Measurements from ENCODE around the gene ACCS.

ACCS gene

GRCh38 chr11:44130751-44131150, 64.7 kb downstream of the ACCS start:
- TF ChIP-seq CTCF (IDR thresholded peaks at IDR 0.05; ENCODE audit: extremely low read depth, insufficient read depth, missing control alignments): no peak
- no peak for DNase-seq (ENCODE audit: low spot score)
- in situ Hi-C loops (cut with MboI; ENCODE audit: low pct_unique_long_range_greater_than_20kb, low sequenced_read_pairs, unreplicated experiment): no loop called here

- in situ Hi-C loops (cut with MboI; ENCODE audit: low pct_unique_long_range_greater_than_20kb, low sequenced_read_pairs, unreplicated experiment): no loop called here
- peak; percentile 68 for TF ChIP-seq CTCF (IDR thresholded peaks at IDR 0.05; ENCODE audit: extremely low read depth, insufficient read depth, missing control alignments)
- peak; percentile 22 for DNase-seq (ENCODE audit: low spot score)
Measured at GRCh38 chr11:44133335-44133946, 67.4 kb downstream of the ACCS start.
